ENCODE data around the gene STAMBP. TPM values are rescaled to one million over a fixed set of nuclear protein-coding genes. Genes with fewer than 3 reads are reported as not detected.

Gene STAMBP
- total and polyA plus RNA-seq, 2 of the 13 experiments (the other 11 are each of a cell fraction or from before 2014, with no cell fraction given), result 49.6 to 53.2 TPM

DNA sequence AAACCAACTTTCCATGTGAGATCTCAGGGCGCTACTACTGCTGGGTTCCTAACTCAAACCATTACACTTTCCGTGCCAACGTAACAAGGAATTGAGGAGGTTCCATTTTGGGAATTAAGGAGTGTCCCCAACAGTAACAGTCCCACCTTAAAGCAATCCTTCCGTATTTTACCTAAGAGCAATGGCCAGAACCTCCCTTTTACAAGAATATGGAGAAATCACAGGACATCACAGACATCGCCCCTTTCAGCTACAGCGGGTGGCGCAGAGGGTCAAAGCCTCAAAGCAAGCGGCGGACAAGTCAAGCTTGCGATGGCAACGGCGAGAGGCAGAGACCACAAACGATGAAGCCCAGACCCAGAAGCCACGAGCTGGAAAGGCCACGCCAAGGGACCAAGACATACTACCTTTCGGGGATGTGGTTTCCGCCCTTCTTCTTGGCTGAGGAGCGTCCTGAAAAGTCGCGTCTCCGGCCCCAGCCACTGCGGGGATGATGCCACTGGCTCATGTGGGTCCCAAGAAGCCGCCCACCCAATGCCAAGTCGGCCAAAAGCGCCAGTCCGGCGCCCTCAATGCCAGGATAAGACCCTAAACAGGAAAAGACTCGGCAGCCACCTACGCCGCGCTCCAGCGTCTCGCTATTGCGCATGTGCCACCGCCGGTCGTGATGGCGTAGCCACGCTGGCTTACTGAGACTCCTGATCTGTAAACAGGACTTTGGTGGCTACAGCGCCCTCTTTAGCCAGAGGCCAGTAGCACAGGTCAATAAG is 49.1 kb upstream of the STAMBP start, which contains the start of gene DUSP11 (continued):
- TF ChIP-seq FUBP1 (CRISPR knock-in tag; IDR thresholded peaks at IDR 0.05; ENCODE audit: borderline replicate concordance) (no peak), ZNF674 (CRISPR knock-in tag; IDR thresholded peaks at IDR 0.05; ENCODE audit: low read depth) (no peak), DPF2 (CRISPR knock-in tag; IDR thresholded peaks at IDR 0.05; ENCODE audit: borderline replicate concordance, low read depth) (0 out of 2 replicates have a peak, but pooled peaks have one; percentile 22), ZMYM4 (CRISPR knock-in tag; IDR thresholded peaks at IDR 0.05) (peak; percentile 98), FOXA1 (IDR thresholded peaks at IDR 0.05) (peak; percentile 63; the same call in 1 of the 2 replicates), FOXA1 (CRISPR knock-in tag; IDR thresholded peaks at IDR 0.05) (peak; percentile 99), ZNF556 (CRISPR knock-in tag; IDR thresholded peaks at IDR 0.05; ENCODE audit: borderline replicate concordance) (peak; percentile 56; the same call in 1 of the 2 replicates), FOSL2 (CRISPR knock-in tag; IDR thresholded peaks at IDR 0.05) (peak; percentile 75; the same call in 1 of the 2 replicates), SNAI1 (CRISPR knock-in tag; IDR thresholded peaks at IDR 0.05; ENCODE audit: borderline replicate concordance) (no peak), ZNF792 (CRISPR knock-in tag; IDR thresholded peaks at IDR 0.05) (no peak), SOX13 (IDR thresholded peaks at IDR 0.05) (no peak), SOX13 (CRISPR knock-in tag; conservative IDR thresholded peaks at IDR 0.05 in 1 of 2, IDR thresholded peaks at IDR 0.05 in 1 of 2) (peak in 1 of 2 experiments; percentile 59; a peak in 1 of 4 replicates), ZNF101 (CRISPR knock-in tag; IDR thresholded peaks at IDR 0.05; ENCODE audit: borderline replicate concordance, low read depth) (no peak), ZNF724P (CRISPR knock-in tag; IDR thresholded peaks at IDR 0.05; ENCODE audit: borderline replicate concordance) (peak; percentile 76; the same call in 1 of the 2 replicates), SRSF1 (optimal IDR thresholded peaks at IDR 0.05; ENCODE audit: low read depth, low read length) (no peak), GABPA (IDR thresholded peaks at IDR 0.05; ENCODE audit: low read depth, low read length) (no peak), GABPA (CRISPR knock-in tag; IDR thresholded peaks at IDR 0.05; ENCODE audit: low read depth) (peak; percentile 71), SP4 (CRISPR knock-in tag; IDR thresholded peaks at IDR 0.05) (peak; percentile 65)
- TF ChIP-seq, protein P1, sequence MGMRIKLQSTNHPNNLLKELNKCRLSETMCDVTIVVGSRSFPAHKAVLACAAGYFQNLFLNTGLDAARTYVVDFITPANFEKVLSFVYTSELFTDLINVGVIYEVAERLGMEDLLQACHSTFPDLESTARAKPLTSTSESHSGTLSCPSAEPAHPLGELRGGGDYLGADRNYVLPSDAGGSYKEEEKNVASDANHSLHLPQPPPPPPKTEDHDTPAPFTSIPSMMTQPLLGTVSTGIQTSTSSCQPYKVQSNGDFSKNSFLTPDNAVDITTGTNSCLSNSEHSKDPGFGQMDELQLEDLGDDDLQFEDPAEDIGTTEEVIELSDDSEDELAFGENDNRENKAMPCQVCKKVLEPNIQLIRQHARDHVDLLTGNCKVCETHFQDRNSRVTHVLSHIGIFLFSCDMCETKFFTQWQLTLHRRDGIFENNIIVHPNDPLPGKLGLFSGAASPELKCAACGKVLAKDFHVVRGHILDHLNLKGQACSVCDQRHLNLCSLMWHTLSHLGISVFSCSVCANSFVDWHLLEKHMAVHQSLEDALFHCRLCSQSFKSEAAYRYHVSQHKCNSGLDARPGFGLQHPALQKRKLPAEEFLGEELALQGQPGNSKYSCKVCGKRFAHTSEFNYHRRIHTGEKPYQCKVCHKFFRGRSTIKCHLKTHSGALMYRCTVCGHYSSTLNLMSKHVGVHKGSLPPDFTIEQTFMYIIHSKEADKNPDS (CRISPR knock-in tag; IDR thresholded peaks at IDR 0.05), result no peak
- TF ChIP-seq, protein P2, sequence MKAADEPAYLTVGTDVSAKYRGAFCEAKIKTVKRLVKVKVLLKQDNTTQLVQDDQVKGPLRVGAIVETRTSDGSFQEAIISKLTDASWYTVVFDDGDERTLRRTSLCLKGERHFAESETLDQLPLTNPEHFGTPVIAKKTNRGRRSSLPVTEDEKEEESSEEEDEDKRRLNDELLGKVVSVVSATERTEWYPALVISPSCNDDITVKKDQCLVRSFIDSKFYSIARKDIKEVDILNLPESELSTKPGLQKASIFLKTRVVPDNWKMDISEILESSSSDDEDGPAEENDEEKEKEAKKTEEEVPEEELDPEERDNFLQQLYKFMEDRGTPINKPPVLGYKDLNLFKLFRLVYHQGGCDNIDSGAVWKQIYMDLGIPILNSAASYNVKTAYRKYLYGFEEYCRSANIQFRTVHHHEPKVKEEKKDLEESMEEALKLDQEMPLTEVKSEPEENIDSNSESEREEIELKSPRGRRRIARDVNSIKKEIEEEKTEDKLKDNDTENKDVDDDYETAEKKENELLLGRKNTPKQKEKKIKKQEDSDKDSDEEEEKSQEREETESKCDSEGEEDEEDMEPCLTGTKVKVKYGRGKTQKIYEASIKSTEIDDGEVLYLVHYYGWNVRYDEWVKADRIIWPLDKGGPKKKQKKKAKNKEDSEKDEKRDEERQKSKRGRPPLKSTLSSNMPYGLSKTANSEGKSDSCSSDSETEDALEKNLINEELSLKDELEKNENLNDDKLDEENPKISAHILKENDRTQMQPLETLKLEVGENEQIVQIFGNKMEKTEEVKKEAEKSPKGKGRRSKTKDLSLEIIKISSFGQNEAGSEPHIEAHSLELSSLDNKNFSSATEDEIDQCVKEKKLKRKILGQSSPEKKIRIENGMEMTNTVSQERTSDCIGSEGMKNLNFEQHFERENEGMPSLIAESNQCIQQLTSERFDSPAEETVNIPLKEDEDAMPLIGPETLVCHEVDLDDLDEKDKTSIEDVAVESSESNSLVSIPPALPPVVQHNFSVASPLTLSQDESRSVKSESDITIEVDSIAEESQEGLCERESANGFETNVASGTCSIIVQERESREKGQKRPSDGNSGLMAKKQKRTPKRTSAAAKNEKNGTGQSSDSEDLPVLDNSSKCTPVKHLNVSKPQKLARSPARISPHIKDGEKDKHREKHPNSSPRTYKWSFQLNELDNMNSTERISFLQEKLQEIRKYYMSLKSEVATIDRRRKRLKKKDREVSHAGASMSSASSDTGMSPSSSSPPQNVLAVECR (CRISPR knock-in tag; IDR thresholded peaks at IDR 0.05; ENCODE audit: borderline replicate concordance), result peak; percentile 91
